Head of caudate nucleus (tissue), 42 donors: Measurements from ENCODE around the gene THSD1.
"Not testable (repeated sequence)": the region's sequence is repeated elsewhere in the genome, so short reads cannot be mapped to it uniquely, and the experiment has no call there.

ENCODE experiments used
- DNase-seq, 42 donors: peaks; one replicate each; pipeline versions ENCODE4 v3.0.0 to v3.0.0-alpha.2; 2020 to 2021; ENCODE audit warnings: mixed read lengths in 7 of 42
- intact Hi-C: fragments of 100-400 bp; cut with DNase I; formaldehyde crosslinking; loops from one replicate; pipeline ENCODE4 v1.15.0; 2022

The THSD1 gene

DNA sequence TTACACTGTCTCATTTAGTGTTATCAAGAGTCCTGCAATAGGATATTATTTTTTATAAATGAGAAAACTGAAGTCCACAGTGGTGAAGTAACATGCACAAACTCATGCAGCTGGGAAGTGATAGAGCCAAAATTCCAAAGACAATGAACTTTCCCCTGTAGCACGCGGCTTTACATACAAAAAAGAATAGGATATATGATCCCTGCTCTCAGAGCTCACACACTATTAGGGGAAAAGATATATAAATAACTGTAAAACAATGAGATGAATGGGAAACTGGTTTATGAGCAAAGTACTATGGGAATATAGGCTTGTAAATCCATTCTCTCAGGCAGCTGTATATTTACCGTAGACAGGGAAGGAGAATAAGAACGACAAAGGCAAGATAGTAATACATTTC, 39.7 kb downstream of the THSD1 start:
- no peak for DNase-seq
- intact Hi-C loops, result no loop called here

GRCh38 chr13:52362169-52362887, 43.6 kb downstream of the THSD1 start:
- intact Hi-C loops, DNase-seq: not testable (repeated sequence)

GRCh38 chr13:52361225-52361624, 44.7 kb downstream of the THSD1 start:
- no peak for DNase-seq
- intact Hi-C loops, result no loop called here

GRCh38 chr13:52359534-52359933, 46.4 kb downstream of the THSD1 start:
- DNase-seq, result no peak
- intact Hi-C loops, result no loop called here

GRCh38 chr13:52356327-52356726, 49.6 kb downstream of the THSD1 start:
- DNase-seq, result no peak
- intact Hi-C loops, result no loop called here

- DNase-seq, result no peak
- intact Hi-C loops, result no loop called here
These were observed 52.8 kb downstream of the THSD1 start for GRCh38 chr13:52353193-52353592.

- peak in 19 of 42 donors; percentile 5 to 68 (median 30) for DNase-seq
- intact Hi-C loops, result loop anchor here (5.0 kb wide), 1 partner anchor 98 kb away; no protein-coding TSS in a partner anchor
These were observed 56.8 kb downstream of the THSD1 start for GRCh38 chr13:52348983-52349780.

GRCh38 chr13:52348071-52348470, 57.9 kb downstream of the THSD1 start:
- intact Hi-C loops, result loop anchor here (5.0 kb wide), 1 partner anchor 99 kb away; no protein-coding TSS in a partner anchor
- no peak for DNase-seq

DNA sequence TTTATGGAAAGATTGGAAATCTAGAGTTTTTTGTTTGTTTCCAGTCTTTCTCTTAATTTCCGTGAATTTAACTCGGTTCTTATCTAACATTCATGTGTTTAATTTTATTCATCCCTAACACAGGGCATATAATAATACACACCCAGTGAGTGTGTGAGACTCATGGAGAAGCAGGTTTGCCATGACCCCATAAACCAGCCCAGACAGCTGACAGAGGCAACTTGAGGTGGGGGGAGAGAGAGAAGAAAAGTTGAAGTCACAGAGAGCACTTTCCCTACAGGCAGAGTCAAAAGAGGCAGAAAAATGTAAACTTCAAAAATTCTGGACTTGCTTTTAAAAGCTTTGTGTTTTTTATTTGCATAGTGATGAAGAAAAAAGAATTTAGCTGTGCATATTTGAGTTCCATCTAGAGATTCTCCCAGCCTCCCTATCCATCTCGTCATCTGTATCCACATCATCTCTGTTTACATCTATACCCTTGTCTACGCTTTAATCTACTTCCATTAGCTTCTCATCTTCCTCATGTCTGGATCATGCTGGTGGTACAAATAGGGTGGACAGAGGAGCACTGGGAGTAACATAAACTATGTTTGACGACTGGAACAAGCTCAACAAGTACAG, 60.2 kb downstream of the THSD1 start:
- DNase-seq, result no peak
- intact Hi-C loops, result loop anchor here (5.0 kb wide), 1 partner anchor 102 kb away; no protein-coding TSS in a partner anchor

GRCh38 chr13:52345048-52345447, 60.9 kb downstream of the THSD1 start:
- peak in 7 of 42 donors; percentile 2 to 50 (median 15) for DNase-seq
- intact Hi-C loops, result loop anchor here (5.0 kb wide), 1 partner anchor 102 kb away; no protein-coding TSS in a partner anchor

DNA sequence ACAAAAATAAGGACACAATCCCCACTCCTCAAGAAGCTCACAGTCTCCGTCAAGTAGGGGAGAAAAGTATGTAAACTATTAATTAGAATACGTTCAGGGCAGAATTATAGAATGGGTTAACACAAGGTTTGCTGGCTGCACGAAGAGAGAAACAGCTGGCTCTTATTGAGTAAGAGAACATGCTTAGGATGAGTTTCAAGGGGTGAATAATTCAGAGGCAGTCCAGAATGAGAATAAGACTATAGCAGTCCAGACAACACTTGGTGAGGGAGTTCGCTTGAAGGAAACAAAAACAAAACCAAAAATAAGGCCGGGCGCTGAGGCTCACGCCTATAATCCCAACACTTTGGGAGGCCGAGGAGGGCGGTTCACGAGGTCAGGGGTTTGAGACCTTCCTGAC, 61.9 kb downstream of the THSD1 start:
- DNase-seq, result no peak
- intact Hi-C loops, result no loop called here

DNA sequence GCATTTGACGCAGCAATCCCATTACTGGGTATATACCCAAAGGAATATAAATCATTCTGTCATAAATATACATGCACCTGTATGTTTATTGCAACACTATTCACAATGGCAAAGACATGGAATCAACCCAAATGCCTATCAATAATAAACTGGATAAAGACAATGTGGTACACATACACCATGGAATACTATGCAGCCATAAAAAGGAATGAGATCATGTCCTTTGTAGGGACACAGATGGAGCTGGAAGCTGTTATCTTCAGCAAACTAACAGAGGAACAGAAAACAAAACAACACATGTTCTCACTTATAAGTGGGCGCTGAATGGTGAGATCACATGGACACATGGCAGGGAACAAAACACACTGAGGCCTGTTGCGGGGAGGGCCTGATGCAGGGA, 63.8 kb downstream of the THSD1 start:
- intact Hi-C loops, result not testable (repeated sequence)

GRCh38 chr13:52337828-52338455, 68.0 kb downstream of the THSD1 start:
- intact Hi-C loops, result not testable (repeated sequence)

More for the DNA sequence above, 63.8 kb downstream of the THSD1 start:
- not testable (repeated sequence) for DNase-seq

DNA sequence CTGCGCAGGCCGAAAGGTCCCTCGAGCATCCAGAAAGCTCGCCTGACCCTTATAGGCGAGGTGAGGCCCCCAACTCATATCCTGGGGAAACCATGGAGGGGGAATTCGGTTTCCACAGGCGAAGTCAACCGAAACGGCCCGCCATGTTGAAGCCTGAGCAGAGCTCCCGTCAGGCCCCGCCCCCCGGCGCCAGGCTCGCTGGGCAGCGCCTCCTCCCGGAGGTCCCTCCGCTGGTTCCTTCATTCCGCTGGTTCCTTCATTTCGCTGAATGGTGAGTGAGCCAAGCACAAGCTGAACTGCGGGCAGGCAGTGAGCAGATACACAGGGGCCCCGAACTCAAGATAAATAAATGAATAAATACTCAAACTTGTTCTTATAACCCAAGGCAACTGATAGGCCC, 71.9 kb downstream of the THSD1 start:
- not testable (repeated sequence) for DNase-seq

More at GRCh38 chr13:52337828-52338455, 68.0 kb downstream of the THSD1 start:
- DNase-seq, result not testable (repeated sequence)

DNA sequence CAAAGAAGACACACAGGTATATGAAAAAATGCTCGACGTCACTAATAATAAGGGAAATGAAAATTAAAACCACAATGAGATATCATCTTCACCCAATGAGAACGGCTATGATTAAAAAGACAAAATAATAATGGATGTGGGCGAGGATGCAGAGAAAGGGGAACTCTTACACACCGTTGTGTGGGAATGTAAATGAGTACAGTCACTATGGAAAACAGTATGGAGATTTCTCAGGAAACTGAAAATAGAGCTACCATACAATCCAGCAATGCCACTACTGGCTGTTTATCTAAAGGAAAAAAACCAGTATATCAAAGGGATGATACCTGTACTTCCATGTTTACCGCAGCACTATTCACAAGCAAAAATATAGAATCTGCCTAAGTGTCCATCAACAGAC, 74.1 kb downstream of the THSD1 start:
- intact Hi-C loops, DNase-seq: not testable (repeated sequence)

More for the DNA sequence above, 71.9 kb downstream of the THSD1 start:
- intact Hi-C loops, result not testable (repeated sequence)
